ENCODE results near the gene PALM2AKAP2. TPM values are rescaled to one million over a fixed set of nuclear protein-coding genes. Genes with fewer than 3 reads are reported as not detected.

PALM2AKAP2 gene
- total RNA-seq, 4 donors from 2014 or later: 0.37 to 0.64 (median 0.55) TPM; not detected in 1

- Histone ChIP-seq H3K36me3 (no peaks in the 10 kb centered on the region), H3K4me3 (no peak overlapping the region), H3K27me3 (no peaks in the 10 kb centered on the region), H3K4me1 (no peaks in the 10 kb centered on the region), H3K9me3 (no peaks in the 10 kb centered on the region), H3K27ac (no peak overlapping the region)
- TF ChIP-seq EP300 (IDR thresholded peaks at IDR 0.05; ENCODE audit: low read depth) (no peak), POLR2A (IDR thresholded peaks at IDR 0.05) (no peak), POLR2AphosphoS5 (IDR thresholded peaks at IDR 0.05) (no peak)
- TF ChIP-seq, protein P1, sequence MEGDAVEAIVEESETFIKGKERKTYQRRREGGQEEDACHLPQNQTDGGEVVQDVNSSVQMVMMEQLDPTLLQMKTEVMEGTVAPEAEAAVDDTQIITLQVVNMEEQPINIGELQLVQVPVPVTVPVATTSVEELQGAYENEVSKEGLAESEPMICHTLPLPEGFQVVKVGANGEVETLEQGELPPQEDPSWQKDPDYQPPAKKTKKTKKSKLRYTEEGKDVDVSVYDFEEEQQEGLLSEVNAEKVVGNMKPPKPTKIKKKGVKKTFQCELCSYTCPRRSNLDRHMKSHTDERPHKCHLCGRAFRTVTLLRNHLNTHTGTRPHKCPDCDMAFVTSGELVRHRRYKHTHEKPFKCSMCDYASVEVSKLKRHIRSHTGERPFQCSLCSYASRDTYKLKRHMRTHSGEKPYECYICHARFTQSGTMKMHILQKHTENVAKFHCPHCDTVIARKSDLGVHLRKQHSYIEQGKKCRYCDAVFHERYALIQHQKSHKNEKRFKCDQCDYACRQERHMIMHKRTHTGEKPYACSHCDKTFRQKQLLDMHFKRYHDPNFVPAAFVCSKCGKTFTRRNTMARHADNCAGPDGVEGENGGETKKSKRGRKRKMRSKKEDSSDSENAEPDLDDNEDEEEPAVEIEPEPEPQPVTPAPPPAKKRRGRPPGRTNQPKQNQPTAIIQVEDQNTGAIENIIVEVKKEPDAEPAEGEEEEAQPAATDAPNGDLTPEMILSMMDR (IDR thresholded peaks at IDR 0.05): no peak
- in situ Hi-C loops (cut with MboI; ENCODE audit: low pct_ligation_motif_present in 1 of 4, low pct_unique_long_range_greater_than_20kb in 1 of 4, low sequenced_read_pairs in 3 of 4) (no loop called here), intact Hi-C loops (cut with DNase I; ENCODE audit: low total_unique reads) (no loop called here)
- 25 to 61% methylated on average over 1 of the region's 1 CpG for WGBS, 2 donors (ENCODE audit: low coverage in 1 of 2)
- no peak for DNase-seq
These were observed 46.6 kb downstream of the PALM2AKAP2 start for GRCh38 chr9:109826559-109826958.

- no peaks in the 10 kb centered on the region for H3K4me1 ChIP-seq
- no peak overlapping the region for H3K4me3 ChIP-seq
- H3K36me3 ChIP-seq: no peaks in the 10 kb centered on the region
- H3K27me3 ChIP-seq: no peaks in the 10 kb centered on the region
- 84 to 88% methylated on average over 3 of the region's 3 CpGs for WGBS, 2 donors (ENCODE audit: low coverage in 1 of 2)
- TF ChIP-seq POLR2A (IDR thresholded peaks at IDR 0.05) (no peak), POLR2AphosphoS5 (IDR thresholded peaks at IDR 0.05) (no peak), EP300 (IDR thresholded peaks at IDR 0.05; ENCODE audit: low read depth) (no peak)
- TF ChIP-seq, protein P1 (IDR thresholded peaks at IDR 0.05): no peak
- H3K9me3 ChIP-seq: no peaks in the 10 kb centered on the region
- in situ Hi-C loops (cut with MboI; ENCODE audit: low pct_ligation_motif_present in 1 of 4, low pct_unique_long_range_greater_than_20kb in 1 of 4, low sequenced_read_pairs in 3 of 4): no loop called here
- no peak for DNase-seq
- intact Hi-C loops (cut with DNase I; ENCODE audit: low total_unique reads): no loop called here
- H3K27ac ChIP-seq: no peak overlapping the region
These were observed 48.3 kb downstream of the PALM2AKAP2 start for GRCh38 chr9:109828254-109828653.
